Stimulated activated CD8-positive, alpha-beta memory T cell treated with anti-CD3 and anti-CD28 coated beads, Interleukin-15, amount 100 ng/mL, for 4 hours (primary cell): Measurements from ENCODE around the gene ADRA2C.

Experiments used
- DNase-seq, 2 donors: peaks; one replicate each; pipeline ENCODE4 v3.0.0-alpha.2; 2020; ENCODE audit warnings: low read depth in 2 of 2

The ADRA2C gene

DNA sequence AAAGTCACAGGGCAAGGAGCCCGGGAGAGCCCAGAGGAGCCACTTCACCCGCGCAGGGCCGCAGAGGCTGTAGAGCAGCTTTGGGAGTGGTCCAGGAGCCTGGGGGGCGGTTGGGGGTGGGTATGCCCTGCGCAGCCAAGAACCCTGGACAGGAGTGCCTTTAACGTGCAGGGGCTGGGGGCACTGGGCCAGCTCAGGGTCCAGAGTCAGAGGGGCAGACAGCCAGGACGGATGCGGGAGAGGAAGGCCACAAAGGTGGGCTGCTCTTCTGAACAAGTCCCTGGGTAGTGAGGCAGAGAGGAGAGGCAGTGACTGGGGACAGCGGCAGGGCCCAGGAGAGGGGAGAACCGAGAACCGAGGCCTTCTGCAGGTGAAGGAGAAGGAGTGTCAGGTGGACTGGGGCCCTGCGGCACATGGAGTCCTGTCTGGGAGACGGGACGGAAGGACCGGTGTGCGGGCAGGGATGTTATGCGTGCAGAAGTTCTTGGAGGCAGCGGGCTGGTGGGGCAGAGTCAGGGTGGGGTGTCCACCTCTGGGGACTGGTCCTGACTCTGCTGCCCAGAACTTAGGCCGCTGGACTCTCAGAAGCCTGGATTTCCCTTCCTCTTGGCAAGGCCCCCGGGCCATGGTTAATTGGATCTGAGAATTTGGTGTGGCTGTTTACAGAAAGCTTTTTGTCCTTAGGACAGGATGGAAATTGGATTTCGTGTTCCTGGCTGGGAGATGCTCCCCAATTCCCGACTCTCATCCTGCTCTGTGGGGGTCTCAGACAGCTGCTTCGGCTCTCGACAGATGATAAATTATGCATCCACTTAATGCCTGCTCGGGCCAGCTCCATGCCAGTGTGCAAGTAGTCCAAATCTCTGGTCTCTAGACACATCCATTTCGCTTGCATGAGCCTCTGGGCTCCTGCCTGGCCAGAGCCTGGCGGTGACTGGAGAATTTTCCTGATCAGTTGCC lies 31.9 kb downstream of the ADRA2C start:
- no peak for DNase-seq

DNA sequence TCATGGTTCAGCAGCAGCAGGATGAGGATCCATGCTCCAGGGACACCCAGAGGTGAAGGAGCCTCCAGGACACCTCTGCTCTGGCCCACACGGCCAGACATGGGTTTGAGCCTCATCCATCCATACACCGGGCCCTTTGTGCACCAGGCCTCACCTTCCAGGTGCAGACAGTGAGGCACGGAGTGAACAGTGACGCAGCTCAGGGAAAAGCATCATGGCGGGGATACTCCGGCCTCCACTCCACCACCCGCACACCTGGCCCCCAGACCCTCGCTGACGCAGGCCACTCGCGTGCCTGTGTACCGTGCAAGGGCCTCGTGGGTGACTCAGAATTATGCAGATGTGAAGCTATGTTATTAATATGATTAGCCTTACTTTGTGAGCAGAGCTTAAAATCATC lies 33.3 kb downstream of the ADRA2C start:
- no peak for DNase-seq

- no peak for DNase-seq
Observed at GRCh38 chr4:3800351-3800750, 34.2 kb downstream of the ADRA2C start.

- no peak for DNase-seq
Observed at GRCh38 chr4:3801521-3801920, 35.3 kb downstream of the ADRA2C start.

GRCh38 chr4:3801931-3802550 lies 35.9 kb downstream of the ADRA2C start:
- DNase-seq, result no peak

- DNase-seq, result no peak
Observed at GRCh38 chr4:3802571-3803474, 36.6 kb downstream of the ADRA2C start.

DNA sequence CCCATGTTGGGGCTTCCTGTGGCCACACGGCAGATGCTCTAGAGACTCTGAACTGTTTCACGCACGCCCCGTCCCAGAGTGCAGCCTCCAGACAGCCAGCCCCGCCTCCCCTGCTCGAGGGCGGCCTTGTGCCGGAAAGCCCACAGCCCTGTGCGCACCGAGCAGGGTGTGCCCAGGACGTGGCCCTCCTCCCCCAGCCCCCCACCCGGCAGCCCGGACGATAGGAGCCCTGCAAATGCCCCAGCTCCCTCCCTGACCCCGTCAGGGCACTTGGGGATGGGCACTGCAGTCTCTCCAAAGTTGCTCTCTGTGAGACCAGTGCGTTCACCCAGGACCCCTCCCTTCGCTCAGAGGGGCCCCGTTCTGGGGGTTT lies 37.3 kb downstream of the ADRA2C start:
- DNase-seq, result no peak

- DNase-seq, result no peak
Observed at GRCh38 chr4:3803946-3804345, 37.8 kb downstream of the ADRA2C start.

DNA sequence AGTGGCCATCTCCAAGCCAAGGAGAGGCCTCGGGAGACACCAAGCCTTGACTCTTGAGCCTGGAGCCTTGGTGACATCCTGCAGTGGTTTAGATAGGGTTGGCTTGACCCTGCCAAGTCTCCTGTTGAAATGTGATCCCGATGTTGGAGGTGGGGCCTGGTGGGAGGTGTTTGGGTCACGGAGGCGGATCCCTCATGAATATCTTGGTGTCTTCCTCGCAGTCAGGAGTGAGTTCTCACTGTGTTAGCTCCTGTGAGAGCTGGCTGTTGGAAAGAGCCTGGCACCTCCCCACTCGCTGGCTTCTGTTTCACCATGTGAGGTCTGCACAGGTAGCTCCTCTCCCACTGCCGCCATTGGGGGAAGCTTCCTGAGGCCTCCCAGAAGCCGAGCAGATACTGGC lies 38.8 kb downstream of the ADRA2C start:
- DNase-seq, result no peak

GRCh38 chr4:3805731-3806130 lies 39.5 kb downstream of the ADRA2C start:
- no peak for DNase-seq

DNA sequence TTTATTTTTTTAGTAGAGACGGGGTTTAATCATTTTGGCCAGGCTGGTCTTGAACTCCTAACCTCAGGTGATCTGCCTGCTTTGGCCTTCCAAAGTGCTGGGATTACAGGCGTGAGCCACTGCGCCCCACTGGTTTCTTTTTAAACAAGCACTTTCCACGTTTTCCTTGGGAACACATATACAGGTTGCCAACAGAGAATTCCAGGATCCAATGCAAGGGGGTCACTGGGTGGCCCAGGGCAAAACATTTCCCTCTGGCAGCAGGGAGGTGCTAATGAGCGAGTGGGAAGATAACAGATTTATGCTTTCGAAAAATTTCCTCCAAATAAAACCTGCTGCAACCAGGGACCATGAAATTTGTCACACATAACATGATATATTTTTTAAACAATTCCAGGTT lies 41.1 kb downstream of the ADRA2C start:
- no peak for DNase-seq

DNA sequence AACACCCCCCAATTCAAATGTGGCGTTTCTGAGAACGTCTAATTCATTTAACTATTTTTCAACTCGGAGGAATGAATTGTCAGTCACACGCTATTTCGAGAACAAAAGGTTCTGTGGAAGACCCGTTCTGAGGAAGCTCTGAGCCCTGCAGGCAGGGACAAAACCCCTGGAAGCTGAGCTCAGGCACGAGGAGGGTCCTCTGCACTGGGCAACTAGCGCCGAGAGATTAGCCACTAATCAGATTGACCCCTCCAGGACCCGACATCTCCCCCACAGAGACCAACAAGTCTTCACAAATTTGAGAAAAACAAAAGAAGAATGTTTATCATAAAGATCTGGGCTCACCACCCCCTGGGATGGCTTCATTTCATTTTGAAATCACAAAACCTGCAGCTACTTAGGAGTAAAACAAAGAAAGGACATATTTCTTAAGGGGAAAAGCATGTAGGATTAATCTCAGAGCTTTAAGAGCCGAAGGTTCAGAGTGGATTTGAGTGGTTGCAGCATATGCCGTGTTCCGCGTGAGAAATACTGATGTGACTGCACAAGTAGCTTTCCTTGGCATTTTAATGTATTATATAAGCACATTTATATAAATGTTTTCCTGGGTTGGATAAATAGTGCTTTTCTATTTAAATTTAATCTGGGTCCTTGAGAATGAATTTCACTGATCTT lies 41.8 kb downstream of the ADRA2C start:
- DNase-seq, result no peak

DNA sequence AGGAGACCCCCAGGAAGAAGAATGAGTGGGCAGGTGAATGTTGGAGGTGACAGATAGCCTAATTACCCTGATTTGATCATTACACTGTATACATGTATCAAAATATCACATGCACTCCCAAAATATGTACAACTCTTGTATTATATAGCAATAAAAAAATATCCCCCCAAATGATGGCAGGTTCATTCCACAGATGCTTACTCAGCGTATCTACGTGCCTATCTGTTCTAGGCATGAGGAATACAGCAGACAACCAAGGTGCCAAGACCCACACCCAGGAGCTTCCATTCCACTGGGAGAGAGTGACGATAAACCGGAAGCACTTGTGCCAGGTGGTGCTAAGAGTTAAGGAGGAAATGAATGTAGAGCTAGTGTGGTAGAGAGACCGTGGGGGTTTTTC lies 42.4 kb downstream of the ADRA2C start:
- DNase-seq, result no peak

GRCh38 chr4:3809028-3809427 lies 42.8 kb downstream of the ADRA2C start:
- DNase-seq, result no peak

- DNase-seq, result no peak
Observed at GRCh38 chr4:3809451-3810110, 43.4 kb downstream of the ADRA2C start.

DNA sequence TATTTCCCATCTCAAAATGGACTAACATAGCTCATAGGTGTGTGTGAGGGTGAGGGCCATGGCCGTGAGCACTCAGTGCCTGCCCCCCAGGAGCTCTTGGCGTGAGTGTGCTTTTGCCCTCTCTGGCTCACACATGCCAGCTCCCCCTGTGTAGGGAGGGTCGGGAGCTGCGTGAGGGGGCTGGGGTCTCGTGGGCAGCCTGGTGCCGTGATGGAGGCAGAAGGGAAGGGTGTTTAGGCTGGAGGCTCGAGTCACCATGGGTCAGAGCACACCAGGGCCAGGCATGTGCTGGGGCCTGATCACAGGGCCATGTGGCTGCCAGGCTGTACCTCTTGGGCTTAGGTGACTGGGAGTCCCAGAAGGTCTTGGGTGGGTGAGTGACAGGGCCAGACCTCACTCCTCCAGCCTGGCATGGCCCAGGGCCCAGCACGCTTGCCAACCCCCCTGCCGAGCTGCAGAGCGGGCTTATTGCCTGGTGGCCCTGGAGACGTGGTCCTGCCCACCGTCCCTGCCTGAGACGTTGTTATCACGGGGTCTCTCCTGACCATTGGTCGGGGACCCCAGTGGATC lies 44.0 kb downstream of the ADRA2C start:
- no peak for DNase-seq

GRCh38 chr4:3810796-3811485 lies 44.8 kb downstream of the ADRA2C start:
- no peak for DNase-seq

DNA sequence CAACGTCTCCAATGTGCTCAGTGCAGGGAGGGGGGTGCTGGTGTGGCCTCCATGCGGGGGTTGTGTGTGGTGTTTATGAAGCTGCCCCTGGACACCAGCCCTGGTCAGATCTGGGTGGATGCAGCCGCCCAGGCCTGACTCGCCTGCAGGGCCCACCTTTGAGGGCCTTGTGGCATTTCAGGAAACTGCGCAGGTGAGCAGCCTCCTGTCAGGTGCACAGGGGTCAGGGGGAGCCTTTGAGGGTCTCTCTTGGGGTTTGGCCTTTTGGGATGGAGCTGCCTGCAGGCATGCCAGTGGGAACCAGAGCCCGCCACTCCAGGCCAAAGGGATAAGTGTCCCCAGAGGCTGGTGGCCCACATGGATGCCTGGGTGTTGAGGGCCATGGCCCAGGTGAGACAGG lies 45.4 kb downstream of the ADRA2C start:
- no peak for DNase-seq

DNA sequence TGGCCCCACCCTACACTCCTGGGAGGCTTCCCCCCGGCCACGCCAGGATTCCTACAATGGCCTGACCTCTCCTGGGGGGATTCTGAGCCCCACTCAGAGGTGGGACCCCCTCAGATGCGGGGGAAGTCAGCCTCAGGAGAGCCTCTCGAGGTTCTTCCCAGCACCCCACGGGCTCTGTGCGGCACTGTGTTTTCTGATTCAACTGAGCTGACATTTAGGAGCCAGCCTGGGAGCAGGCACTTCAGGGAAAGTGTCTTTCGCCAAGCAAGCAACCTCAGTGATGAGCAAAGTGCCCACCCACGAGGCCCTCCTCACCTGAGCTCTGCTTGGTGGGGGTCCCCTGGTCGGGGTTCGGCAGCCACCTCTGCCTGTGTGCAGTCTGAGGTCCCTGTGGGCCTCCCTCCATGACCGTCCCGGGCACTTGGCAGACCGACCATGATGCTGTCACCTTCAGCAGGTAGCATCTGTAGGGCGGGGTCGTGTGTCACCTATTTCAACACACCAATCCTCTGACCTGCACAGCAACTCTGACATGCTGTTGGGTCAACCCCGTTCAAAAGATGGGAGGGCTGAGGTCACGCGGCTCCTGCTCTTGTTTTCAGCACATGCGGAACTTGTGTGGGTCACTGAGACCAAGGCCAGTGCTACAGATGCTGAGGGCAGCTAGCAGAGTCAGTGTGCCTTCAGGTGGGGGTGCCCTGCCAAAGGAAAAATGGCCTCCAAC lies 46.2 kb downstream of the ADRA2C start:
- no peak for DNase-seq
